ENCODE measurements around the gene TNS1. TPM values are rescaled to one million over a fixed set of nuclear protein-coding genes. Genes with fewer than 3 reads are reported as not detected.

The TNS1 gene
- total RNA-seq, 1 experiment from 2014 or later, result 3.4 TPM

- H4K8ac ChIP-seq (replicated peaks; ENCODE audit: insufficient read length, low read depth, low read length), result no peak overlapping the region
- Mint-ChIP-seq H3K27ac (peak overlapping the region in 1 of 3 experiments; percentile 49; a peak in 1 of 7 replicates), H3K27me3 (ENCODE audit: low read depth) (peaks cover 3% of the 10 kb centered on the region), H3K4me3 (no peak overlapping the region), H3K9me3 (no peaks in the 10 kb centered on the region), H3K4me1 (peaks cover 0 to under 1% of the 10 kb centered on the region in 2 experiments; a peak in 2 of 4 replicates), H3K36me3 (ENCODE audit: insufficient read depth in 1 of 3, low read depth in 3 of 3) (no peaks in the 10 kb centered on the region; a peak in 1 of 7 replicates)
- H4K20me1 ChIP-seq (ENCODE audit: control insufficient read depth, insufficient read depth, insufficient read length), result no peaks in the 10 kb centered on the region
- no peak overlapping the region for H2BK12ac ChIP-seq (ENCODE audit: insufficient read length, low read depth, low read length)
- no peak overlapping the region for H3T11ph ChIP-seq (ENCODE audit: low read length)
- no peak overlapping the region for H2AK5ac ChIP-seq (ENCODE audit: insufficient read length, low read length)
- peaks cover 12% of the 10 kb centered on the region for H3K9me3 ChIP-seq (ENCODE audit: control insufficient read depth, low read depth, low read length)
- no peak overlapping the region for H3K4ac ChIP-seq (ENCODE audit: low read depth, low read length)
- H3K79me2 ChIP-seq (ENCODE audit: insufficient read depth, low read length), result no peaks in the 10 kb centered on the region
- no peak for TF ChIP-seq CTCF (conservative IDR thresholded peaks at IDR 0.05)
- no peak overlapping the region for H2BK20ac ChIP-seq (ENCODE audit: low read depth, low read length, poor library complexity, severe bottlenecking)
- no peak overlapping the region for H3K4me2 ChIP-seq (ENCODE audit: insufficient read depth, insufficient read length, low read length)
- no peak overlapping the region for H4K5ac ChIP-seq (ENCODE audit: insufficient read length, low read depth, low read length)
- no peak overlapping the region for H3K18ac ChIP-seq (ENCODE audit: insufficient read length, low read depth, low read length)
- no peak overlapping the region for H4K91ac ChIP-seq (ENCODE audit: insufficient read length, low read depth, low read length)
- H3K27me3 ChIP-seq (ENCODE audit: insufficient read depth, low read length), result no peaks in the 10 kb centered on the region
- H3K56ac ChIP-seq (ENCODE audit: insufficient read length, low read depth, low read length), result no peak overlapping the region
- no peak overlapping the region for H3K9ac ChIP-seq (ENCODE audit: extremely low read depth, insufficient read length, low read length)
- no peak overlapping the region for H2BK15ac ChIP-seq (ENCODE audit: low read depth, low read length)
- H2BK120ac ChIP-seq (ENCODE audit: low read depth, low read length, poor library complexity, severe bottlenecking), result no peak overlapping the region
- no CpG with 5 or more reads among the region's 20 CpGs for WGBS (ENCODE audit: extremely low coverage, insufficient read length, low lambda C conversion rate)
- H3K79me1 ChIP-seq (ENCODE audit: insufficient read depth, low read depth, low read length, poor library complexity, severe bottlenecking), result no peaks in the 10 kb centered on the region
- H3K27ac ChIP-seq (ENCODE audit: insufficient read length, low read depth, low read length), result no peak overlapping the region
- H3K14ac ChIP-seq (ENCODE audit: insufficient read depth, low read length), result peak overlapping the region; percentile 25; the same call in 1 of the 2 replicates
- H2AFZ ChIP-seq (ENCODE audit: low read length), result no peak overlapping the region
- no peaks in the 10 kb centered on the region; the same call in 1 of the 2 replicates for H3K4me1 ChIP-seq (ENCODE audit: insufficient read depth, low read length)
- no peak overlapping the region for H2BK5ac ChIP-seq (ENCODE audit: insufficient read length, low read length)
- H3K23me2 ChIP-seq (ENCODE audit: insufficient read length, low read depth, low read length, poor library complexity, severe bottlenecking), result no peaks in the 10 kb centered on the region
- DNase-seq, result no peak
- H3K23ac ChIP-seq (ENCODE audit: insufficient read length, low read depth, low read length), result no peak overlapping the region
These were observed 155.0 kb downstream of the TNS1 start for GRCh38 chr2:217847552-217848350.
